ENCODE measurements around the gene ADAMTS14. TPM values are rescaled to one million over a fixed set of nuclear protein-coding genes. Genes with fewer than 3 reads are reported as not detected.

The ADAMTS14 gene
- total RNA-seq, 1 experiment from 2014 or later = not detected

DNA sequence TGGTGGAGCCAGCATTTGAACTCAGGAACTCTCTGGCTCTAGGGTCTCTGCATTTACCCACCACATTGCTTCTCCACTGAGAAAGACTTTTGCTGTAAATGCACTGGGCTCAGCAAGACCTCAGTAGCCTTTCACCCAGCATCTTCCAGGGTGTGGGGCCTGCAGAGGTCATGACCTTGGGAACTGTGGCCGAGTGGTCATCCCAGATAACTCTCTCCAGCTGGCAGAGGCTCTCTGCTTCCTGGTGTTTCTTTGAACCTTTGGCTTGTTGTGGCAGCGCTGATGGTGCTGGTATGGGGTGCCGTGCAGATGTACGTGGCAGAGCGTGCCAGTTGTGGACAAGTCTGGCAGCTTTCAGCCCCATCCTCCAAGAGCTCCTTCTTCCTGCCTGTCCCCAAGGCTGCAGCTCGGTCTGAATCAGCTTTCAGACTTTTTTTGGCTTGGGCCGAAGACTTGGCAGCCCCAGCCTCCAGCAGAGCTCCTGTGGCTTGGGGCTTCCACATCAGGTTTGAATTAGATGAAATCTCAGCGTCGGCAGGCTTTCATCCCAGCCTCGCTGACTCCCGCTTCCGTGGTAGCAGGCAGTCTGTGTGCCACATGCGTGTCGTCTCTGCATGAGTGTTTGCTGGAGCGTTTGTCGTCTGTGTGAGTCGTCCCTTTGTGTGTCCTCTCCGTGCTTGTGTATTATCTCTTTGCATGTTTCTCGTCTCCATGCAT, 21.5 kb downstream of the ADAMTS14 start:
- intact Hi-C loops (cut with micrococcal nuclease; ENCODE audit: unreplicated experiment) = no loop called here
- Mint-ChIP-seq H3K4me3 (ENCODE audit: unreplicated experiment) (no peak overlapping the region), H3K27me3 (ENCODE audit: insufficient read depth, unreplicated experiment) (peaks cover 8% of the 10 kb centered on the region), H3K9me3 (ENCODE audit: unreplicated experiment) (no peaks in the 10 kb centered on the region), H3K36me3 (ENCODE audit: insufficient read depth, unreplicated experiment) (peaks cover 5% of the 10 kb centered on the region), H3K27ac (ENCODE audit: unreplicated experiment) (no peak overlapping the region), H3K4me1 (ENCODE audit: low read depth, unreplicated experiment) (no peaks in the 10 kb centered on the region)
- BruUV-seq (replicated peaks) = no TSS peak
- Histone ChIP-seq H3K4me1 (no peaks in the 10 kb centered on the region), H3K36me3 (ENCODE audit: control insufficient read depth, insufficient read depth, low read length) (no peaks in the 10 kb centered on the region), H3K27me3 (replicated peaks; ENCODE audit: control insufficient read depth, insufficient read depth, low read length) (no peaks in the 10 kb centered on the region), H3K4me3 (ENCODE audit: low read depth, low read length) (no peak overlapping the region), H3K9me3 (peaks cover 8% of the 10 kb centered on the region; the same call in 1 of the 2 replicates)
- TF ChIP-seq, protein P1, sequence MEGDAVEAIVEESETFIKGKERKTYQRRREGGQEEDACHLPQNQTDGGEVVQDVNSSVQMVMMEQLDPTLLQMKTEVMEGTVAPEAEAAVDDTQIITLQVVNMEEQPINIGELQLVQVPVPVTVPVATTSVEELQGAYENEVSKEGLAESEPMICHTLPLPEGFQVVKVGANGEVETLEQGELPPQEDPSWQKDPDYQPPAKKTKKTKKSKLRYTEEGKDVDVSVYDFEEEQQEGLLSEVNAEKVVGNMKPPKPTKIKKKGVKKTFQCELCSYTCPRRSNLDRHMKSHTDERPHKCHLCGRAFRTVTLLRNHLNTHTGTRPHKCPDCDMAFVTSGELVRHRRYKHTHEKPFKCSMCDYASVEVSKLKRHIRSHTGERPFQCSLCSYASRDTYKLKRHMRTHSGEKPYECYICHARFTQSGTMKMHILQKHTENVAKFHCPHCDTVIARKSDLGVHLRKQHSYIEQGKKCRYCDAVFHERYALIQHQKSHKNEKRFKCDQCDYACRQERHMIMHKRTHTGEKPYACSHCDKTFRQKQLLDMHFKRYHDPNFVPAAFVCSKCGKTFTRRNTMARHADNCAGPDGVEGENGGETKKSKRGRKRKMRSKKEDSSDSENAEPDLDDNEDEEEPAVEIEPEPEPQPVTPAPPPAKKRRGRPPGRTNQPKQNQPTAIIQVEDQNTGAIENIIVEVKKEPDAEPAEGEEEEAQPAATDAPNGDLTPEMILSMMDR (IDR thresholded peaks at IDR 0.05; ENCODE audit: insufficient read depth in 1 of 2, low read depth in 1 of 2, low read length in 1 of 2, severe bottlenecking in 1 of 2, unreplicated experiment in 1 of 2) = no peak
- DNase-seq = no peak
- CTCF ChIA-PET = no interaction called here
- POLR2A ChIA-PET = no interaction called here

DNA sequence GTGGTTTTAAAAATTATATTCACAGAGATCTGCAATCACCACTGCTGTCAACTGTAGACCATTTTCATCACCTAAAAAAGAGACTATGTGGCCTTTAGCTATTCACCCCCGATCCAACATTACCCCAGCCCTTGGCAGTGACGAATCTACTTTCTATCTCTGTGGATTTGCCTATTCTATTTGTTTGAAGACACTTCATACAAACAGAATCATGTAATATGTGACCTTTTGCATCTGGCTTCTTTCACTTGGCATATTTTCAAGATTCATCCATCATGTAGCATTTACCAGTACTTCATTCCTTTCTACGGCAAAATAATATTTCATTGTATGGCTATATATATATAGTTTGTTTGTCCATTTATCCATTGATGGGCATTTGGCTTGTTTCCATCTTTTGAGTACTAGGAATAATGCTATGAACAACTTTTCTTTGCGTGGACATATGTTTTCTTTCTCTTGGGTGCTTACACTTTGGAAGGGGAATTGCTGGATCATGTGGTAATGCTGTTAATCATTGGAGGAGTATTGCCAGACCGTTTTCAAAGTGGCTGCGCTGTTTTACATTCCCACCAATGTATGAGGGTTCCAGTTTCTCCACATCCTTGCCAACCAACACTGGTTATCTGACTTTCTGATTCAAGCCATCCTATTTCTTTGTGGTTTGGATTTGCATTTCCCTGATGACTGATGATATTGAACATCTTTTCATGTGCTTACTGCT, 22.3 kb downstream of the ADAMTS14 start:
- no peak for DNase-seq
- no peaks in the 10 kb centered on the region for H3K4me1 Mint-ChIP-seq (ENCODE audit: low read depth, unreplicated experiment)
- ChIA-PET CTCF (no interaction called here), POLR2A (no interaction called here)
- H3K27ac Mint-ChIP-seq (ENCODE audit: unreplicated experiment) = no peak overlapping the region
- no peaks in the 10 kb centered on the region for H3K9me3 Mint-ChIP-seq (ENCODE audit: unreplicated experiment)
- TF ChIP-seq, protein P1 (IDR thresholded peaks at IDR 0.05; ENCODE audit: insufficient read depth in 1 of 2, low read depth in 1 of 2, low read length in 1 of 2, severe bottlenecking in 1 of 2, unreplicated experiment in 1 of 2) = no peak
- no peaks in the 10 kb centered on the region for H3K9me3 ChIP-seq
- peaks cover 8% of the 10 kb centered on the region for H3K27me3 Mint-ChIP-seq (ENCODE audit: insufficient read depth, unreplicated experiment)
- peaks cover 2% of the 10 kb centered on the region for H3K36me3 Mint-ChIP-seq (ENCODE audit: insufficient read depth, unreplicated experiment)
- no peaks in the 10 kb centered on the region for H3K27me3 ChIP-seq (replicated peaks; ENCODE audit: control insufficient read depth, insufficient read depth, low read length)
- H3K36me3 ChIP-seq (ENCODE audit: control insufficient read depth, insufficient read depth, low read length) = no peaks in the 10 kb centered on the region
- no peak overlapping the region for H3K4me3 ChIP-seq (ENCODE audit: low read depth, low read length)
- H3K4me3 Mint-ChIP-seq (ENCODE audit: unreplicated experiment) = no peak overlapping the region
- no peaks in the 10 kb centered on the region for H3K4me1 ChIP-seq
- BruUV-seq (replicated peaks) = no TSS peak
- intact Hi-C loops (cut with micrococcal nuclease; ENCODE audit: unreplicated experiment) = no loop called here

- Histone ChIP-seq H3K9me3 (no peaks in the 10 kb centered on the region), H3K4me1 (no peaks in the 10 kb centered on the region), H3K4me3 (ENCODE audit: low read depth, low read length) (no peak overlapping the region), H3K27me3 (replicated peaks; ENCODE audit: control insufficient read depth, insufficient read depth, low read length) (no peaks in the 10 kb centered on the region), H3K36me3 (ENCODE audit: control insufficient read depth, insufficient read depth, low read length) (no peaks in the 10 kb centered on the region)
- intact Hi-C loops (cut with micrococcal nuclease; ENCODE audit: unreplicated experiment) = no loop called here
- POLR2A ChIA-PET = no interaction called here
- H3K4me1 Mint-ChIP-seq (ENCODE audit: low read depth, unreplicated experiment) = no peaks in the 10 kb centered on the region
- no peak overlapping the region for H3K4me3 Mint-ChIP-seq (ENCODE audit: unreplicated experiment)
- no peaks in the 10 kb centered on the region for H3K36me3 Mint-ChIP-seq (ENCODE audit: insufficient read depth, unreplicated experiment)
- CTCF ChIA-PET = no interaction called here
- H3K27ac Mint-ChIP-seq (ENCODE audit: unreplicated experiment) = no peak overlapping the region
- no peak for DNase-seq
- TF ChIP-seq, protein P1 (IDR thresholded peaks at IDR 0.05; ENCODE audit: insufficient read depth in 1 of 2, low read depth in 1 of 2, low read length in 1 of 2, severe bottlenecking in 1 of 2, unreplicated experiment in 1 of 2) = no peak
- H3K27me3 Mint-ChIP-seq (ENCODE audit: insufficient read depth, unreplicated experiment) = peaks cover 8% of the 10 kb centered on the region
- no peaks in the 10 kb centered on the region for H3K9me3 Mint-ChIP-seq (ENCODE audit: unreplicated experiment)
- BruUV-seq (replicated peaks) = no TSS peak
These were observed 23.1 kb downstream of the ADAMTS14 start for GRCh38 chr10:70695241-70696030.

Data from Caco-2 (cell line).